Common myeloid progenitor, CD34-positive (primary cell): ENCODE measurements around the gene EVI5.
A peak's percentile ranks its signal among the peaks of the same experiment; 100 is the strongest.
"Not testable (repeated sequence)": the region's sequence is repeated elsewhere in the genome, so short reads cannot be mapped to it uniquely, and the experiment has no call there.

ENCODE experiments used
- CTCF ChIA-PET: fragments of 350-600 bp; sonication (Branson Sonifier 250); formaldehyde crosslinking; loops from one replicate; lab custom pipeline; 2021; ENCODE audit warnings: antibody characterized with exemption; lab: Charles Lee
- POLR2A ChIA-PET: fragments of 350-600 bp; sonication (Branson Sonifier 250); formaldehyde crosslinking; loops from one replicate; lab custom pipeline; 2021; ENCODE audit warnings: antibody characterized with exemption; lab: Charles Lee
- DNase-seq, 3 donors: peaks; one replicate each; pipeline versions ENCODE4 v3.0.0 to v3.0.0-alpha.2; 2013
- H3K27ac ChIP-seq, 2 experiments: 1 replicate in 1 of 2; 2 replicates in 1 of 2; pipeline ENCODE4 v1.7.0; 2013; ENCODE audit warnings: inconsistent platforms in 2 of 2, low read length in 2 of 2, mild to moderate bottlenecking in 2 of 2, low read depth in 1 of 2, moderate library complexity in 1 of 2; ENCODE audit not compliant: severe bottlenecking in 2 of 2, insufficient read depth in 1 of 2, poor library complexity in 1 of 2
- H3K27me3 ChIP-seq, 5 experiments: replicated peaks in 2 of 5; 1 replicate in 3 of 5; 2 replicates in 2 of 5; pipeline versions ENCODE4 v1.6.1 to v1.7.0; 2013; ENCODE audit warnings: low read length in 4 of 5, mild to moderate bottlenecking in 2 of 5, moderate library complexity in 2 of 5, inconsistent platforms in 1 of 5; ENCODE audit not compliant: insufficient read depth in 5 of 5, control insufficient read depth in 4 of 5
- H3K36me3 ChIP-seq, 4 experiments: 1 replicate in 2 of 4; 2 replicates in 2 of 4; pipeline versions ENCODE4 v1.6.1 to v1.7.0; 2013; ENCODE audit warnings: low read length in 3 of 4, control low read depth in 1 of 4, mild to moderate bottlenecking in 1 of 4; ENCODE audit not compliant: control insufficient read depth in 4 of 4, insufficient read depth in 4 of 4
- H3K4me1 ChIP-seq, 4 experiments: 1 replicate in 3 of 4; 2 replicates in 1 of 4; pipeline versions ENCODE4 v1.6.1 to v1.7.1; 2013; ENCODE audit warnings: low read length in 3 of 4, mild to moderate bottlenecking in 3 of 4, control low read depth in 1 of 4, inconsistent platforms in 1 of 4, moderate library complexity in 1 of 4; ENCODE audit not compliant: control insufficient read depth in 4 of 4, insufficient read depth in 4 of 4; ENCODE audit errors: control extremely low read depth in 1 of 4
- H3K4me3 ChIP-seq, 7 experiments: 1 replicate in 4 of 7; 2 replicates in 3 of 7; pipeline versions ENCODE4 v1.5.1 to v1.7.0; 2013; ENCODE audit warnings: mild to moderate bottlenecking in 7 of 7, low read length in 6 of 7, moderate library complexity in 6 of 7, inconsistent platforms in 2 of 7, low read depth in 2 of 7, control low read depth in 1 of 7; ENCODE audit not compliant: insufficient read depth in 4 of 7, control insufficient read depth in 1 of 7; ENCODE audit errors: extremely low read depth in 1 of 7
- H3K9me3 ChIP-seq, 5 experiments: 1 replicate in 4 of 5; 2 replicates in 1 of 5; pipeline versions ENCODE4 v1.6.1 to v1.7.1; 2013; ENCODE audit warnings: low read length in 4 of 5, mild to moderate bottlenecking in 2 of 5, inconsistent platforms in 1 of 5, low read depth in 1 of 5, moderate library complexity in 1 of 5; ENCODE audit not compliant: control insufficient read depth in 4 of 5, insufficient read depth in 2 of 5; ENCODE audit errors: control extremely low read depth in 1 of 5
- WGBS: methylation state at CpG from one replicate; pipeline ENCODE4 v1.1.5; 2013; ENCODE audit not compliant: insufficient coverage; 5-methylcytosine and 5-hydroxymethylcytosine counted together

EVI5 gene

GRCh38 chr1:92739669-92740524 lies 45.0 kb downstream of the EVI5 start:
- ChIA-PET CTCF (interaction anchor here (1.7 kb wide), 1 partner anchor 9 kb away, joined by 6 read pairs; no protein-coding TSS in a partner anchor), POLR2A (no interaction called here)
- Histone ChIP-seq H3K4me3 (no peak overlapping the region), H3K9me3 (peaks cover 0 to 3% (median 0%) of the 10 kb centered on the region in 5 experiments), H3K27ac (no peak overlapping the region), H3K4me1 (peaks cover 0 to 3% (median 0%) of the 10 kb centered on the region in 4 experiments), H3K36me3 (no peaks in the 10 kb centered on the region), H3K27me3 (no peaks in the 10 kb centered on the region)
- no peak for DNase-seq
- 100% methylated on average over 2 of the region's 4 CpGs for WGBS

- Histone ChIP-seq H3K27ac (no peak overlapping the region), H3K36me3 (no peaks in the 10 kb centered on the region), H3K9me3 (no peaks in the 10 kb centered on the region), H3K27me3 (no peaks in the 10 kb centered on the region), H3K4me3 (no peak overlapping the region), H3K4me1 (no peaks in the 10 kb centered on the region)
- 83% methylated on average over 1 of the region's 4 CpGs for WGBS
- ChIA-PET POLR2A (no interaction called here), CTCF (interaction anchor here (1.3 to 1.5 kb wide), 2 partner anchors 12 to 426 kb away, joined by 3 to 5 read pairs; no protein-coding TSS in a partner anchor)
- DNase-seq: peak in 2 of 3 donors; percentile 2 to 15
Observed at GRCh38 chr1:92736395-92736794, 48.5 kb downstream of the EVI5 start.

- H3K4me1 ChIP-seq: no peaks in the 10 kb centered on the region
- no peaks in the 10 kb centered on the region for H3K9me3 ChIP-seq
- no peaks in the 10 kb centered on the region for H3K36me3 ChIP-seq
- POLR2A ChIA-PET: interaction anchor here (0.6 kb wide), 1 partner anchor 830 kb away, joined by 3 read pairs; no protein-coding TSS in a partner anchor
- WGBS: no CpG with 5 or more reads among the region's 2 CpGs
- peak in 1 of 3 donors; percentile 27 for DNase-seq
- no peak overlapping the region for H3K4me3 ChIP-seq
- no peak overlapping the region for H3K27ac ChIP-seq
- CTCF ChIA-PET: no interaction called here
- no peaks in the 10 kb centered on the region for H3K27me3 ChIP-seq
Observed at GRCh38 chr1:92730476-92730875, 54.4 kb downstream of the EVI5 start.

GRCh38 chr1:92728697-92729096 lies 56.2 kb downstream of the EVI5 start:
- DNase-seq: peak in 1 of 3 donors; percentile 11
- ChIA-PET POLR2A (no interaction called here), CTCF (no interaction called here)
- Histone ChIP-seq H3K27ac (no peak overlapping the region), H3K4me1 (no peaks in the 10 kb centered on the region), H3K4me3 (no peak overlapping the region), H3K36me3 (no peaks in the 10 kb centered on the region), H3K9me3 (no peaks in the 10 kb centered on the region), H3K27me3 (no peaks in the 10 kb centered on the region)
- WGBS: 100% methylated on average over 2 of the region's 4 CpGs

GRCh38 chr1:92723713-92724112 lies 61.2 kb downstream of the EVI5 start:
- CTCF ChIA-PET, H3K27me3 ChIP-seq, POLR2A ChIA-PET, H3K4me1 ChIP-seq, H3K36me3 ChIP-seq, H3K9me3 ChIP-seq, H3K27ac ChIP-seq, DNase-seq, H3K4me3 ChIP-seq: not testable (repeated sequence)
- WGBS: 97% methylated on average over 8 of the region's 9 CpGs

GRCh38 chr1:92721886-92722285 lies 63.0 kb downstream of the EVI5 start:
- peaks cover 0 to 4% (median 0%) of the 10 kb centered on the region in 5 experiments for H3K9me3 ChIP-seq
- H3K4me1 ChIP-seq: no peaks in the 10 kb centered on the region
- no peaks in the 10 kb centered on the region for H3K36me3 ChIP-seq
- ChIA-PET CTCF (no interaction called here), POLR2A (no interaction called here)
- H3K27ac ChIP-seq: no peak overlapping the region
- no peaks in the 10 kb centered on the region for H3K27me3 ChIP-seq
- DNase-seq: no peak
- H3K4me3 ChIP-seq: no peak overlapping the region

GRCh38 chr1:92721157-92721556 lies 63.8 kb downstream of the EVI5 start:
- DNase-seq, H3K4me1 ChIP-seq, H3K9me3 ChIP-seq, H3K27me3 ChIP-seq, POLR2A ChIA-PET, H3K27ac ChIP-seq, H3K36me3 ChIP-seq, H3K4me3 ChIP-seq, CTCF ChIA-PET: not testable (repeated sequence)
- WGBS: no CpG with 5 or more reads among the region's 2 CpGs
